ENCODE results near the gene EPHA3.

The EPHA3 gene

DNA sequence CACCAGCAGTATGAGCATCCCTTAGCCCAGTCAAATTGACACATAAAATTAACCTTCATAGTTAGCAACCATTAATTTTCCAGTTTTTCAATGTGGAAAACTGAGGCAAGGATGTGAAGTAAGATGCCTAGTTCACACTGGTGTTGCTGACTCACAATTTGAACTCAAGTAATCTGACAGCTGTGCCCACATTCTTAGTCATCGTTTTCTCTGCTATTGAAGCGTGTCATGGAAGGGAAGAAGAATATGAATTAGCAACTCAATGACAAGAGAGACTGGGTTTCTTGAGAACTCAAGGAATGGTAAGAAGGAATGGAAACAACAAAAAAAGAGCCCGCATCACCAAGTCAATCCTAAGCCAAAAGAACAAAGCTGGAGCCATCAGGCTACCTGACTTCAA lies 261.4 kb downstream of the EPHA3 start:
- DNase-seq, result no peak

GRCh38 chr3:89372456-89372855 lies 265.0 kb downstream of the EPHA3 start:
- no peak for DNase-seq

DNA sequence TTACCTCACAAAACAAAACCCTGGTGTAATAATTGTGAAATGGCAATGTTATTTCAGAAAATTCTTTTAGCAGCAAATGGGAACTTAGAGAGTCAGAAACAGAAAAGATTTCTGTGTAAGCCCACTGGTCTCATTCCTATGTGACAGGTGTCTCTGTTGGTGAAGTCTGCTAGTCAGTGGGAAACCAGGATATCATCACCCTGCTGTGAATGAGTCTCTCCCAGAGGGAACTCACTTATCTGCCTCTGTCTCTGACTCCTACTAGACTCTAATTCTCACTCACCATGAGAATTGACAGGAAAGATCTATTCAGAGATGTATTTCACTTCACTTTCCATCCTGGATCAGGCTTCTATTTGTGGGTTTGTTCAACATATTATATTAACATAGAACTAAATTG lies 266.0 kb downstream of the EPHA3 start:
- no peak for DNase-seq

DNA sequence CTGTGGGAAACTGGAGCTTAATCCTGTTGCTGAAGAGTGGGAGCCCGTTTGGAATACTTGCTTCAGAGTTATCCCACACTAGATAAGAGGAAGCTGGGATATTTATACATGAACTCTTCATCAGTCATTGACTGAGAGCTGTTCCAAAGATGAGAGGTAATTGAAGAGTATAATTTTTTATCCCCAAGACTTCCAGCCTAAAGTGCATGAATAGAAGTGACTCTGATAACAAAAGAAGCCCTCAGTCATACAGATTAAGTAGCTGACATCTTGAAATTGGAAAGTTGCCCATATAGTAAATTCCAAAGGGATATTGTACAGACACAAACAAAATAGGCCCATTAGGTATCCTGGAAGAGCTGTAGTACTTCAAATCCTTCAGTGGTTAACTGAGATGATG lies 268.0 kb downstream of the EPHA3 start:
- DNase-seq, result no peak

DNA sequence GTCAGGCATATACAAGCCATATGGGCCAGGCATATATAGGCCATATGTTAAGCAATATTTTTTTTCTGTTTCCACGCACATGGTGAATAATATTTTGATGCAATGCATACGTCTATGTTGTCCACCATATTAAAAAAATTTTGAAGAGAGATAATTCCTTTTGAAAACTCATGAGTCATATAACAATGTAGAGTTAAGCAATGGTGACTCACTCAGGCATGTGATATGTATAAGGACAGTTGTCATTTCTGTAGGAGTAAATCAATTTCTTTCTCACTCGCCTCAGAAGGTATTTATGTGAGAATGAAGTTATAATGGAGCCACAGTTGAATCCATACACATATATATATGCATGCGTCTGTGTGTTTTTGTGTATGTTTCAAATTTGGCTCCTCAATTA lies 272.6 kb downstream of the EPHA3 start:
- no peak for DNase-seq

DNA sequence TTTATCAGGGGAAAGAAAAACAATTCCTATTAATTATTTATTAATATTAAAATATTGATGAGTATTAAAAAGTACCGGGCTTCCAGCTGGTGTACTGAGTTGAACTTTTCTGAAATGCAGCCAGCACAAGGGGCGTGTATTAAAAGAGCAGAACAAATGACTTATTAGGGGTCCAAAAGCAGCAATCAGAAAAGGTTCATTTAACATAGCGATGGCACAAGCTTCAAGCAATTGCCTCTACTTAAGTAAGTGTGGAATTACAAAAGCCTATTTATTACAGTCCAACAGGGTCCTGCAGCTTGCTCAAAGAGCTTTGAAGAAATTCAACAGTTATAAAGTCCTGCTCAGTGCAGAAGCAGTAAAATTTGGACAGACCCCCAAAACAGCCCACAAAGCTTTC lies 285.6 kb downstream of the EPHA3 start:
- no peak for DNase-seq

- no peak for DNase-seq
These were observed 288.0 kb downstream of the EPHA3 start for GRCh38 chr3:89395456-89395855.

- DNase-seq, result no peak
These were observed 288.6 kb downstream of the EPHA3 start for GRCh38 chr3:89395996-89396395.

- no peak for DNase-seq
These were observed 294.6 kb downstream of the EPHA3 start for GRCh38 chr3:89402051-89402450.

DNA sequence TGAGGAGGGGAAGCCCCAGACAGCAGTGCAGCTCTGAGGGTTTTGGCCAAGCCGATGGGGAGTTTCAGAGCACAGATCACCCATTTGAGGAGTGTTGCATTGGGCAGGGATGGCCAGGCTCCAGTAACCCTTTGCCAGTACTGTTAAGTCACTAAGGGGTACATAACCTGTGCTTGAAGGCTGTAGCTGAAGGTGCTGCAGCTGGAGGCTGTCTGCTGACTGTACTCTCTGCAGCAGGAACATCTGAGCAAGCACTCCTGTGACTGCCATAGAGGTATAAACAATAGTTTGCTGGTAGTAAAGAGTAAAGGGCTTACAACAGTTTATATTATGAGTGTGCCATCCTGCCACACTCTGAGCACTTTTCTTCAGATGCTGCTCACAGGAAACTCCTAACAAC lies 297.8 kb downstream of the EPHA3 start:
- DNase-seq, result no peak

- DNase-seq, result no peak
These were observed 298.2 kb downstream of the EPHA3 start for GRCh38 chr3:89405593-89405992.

DNA sequence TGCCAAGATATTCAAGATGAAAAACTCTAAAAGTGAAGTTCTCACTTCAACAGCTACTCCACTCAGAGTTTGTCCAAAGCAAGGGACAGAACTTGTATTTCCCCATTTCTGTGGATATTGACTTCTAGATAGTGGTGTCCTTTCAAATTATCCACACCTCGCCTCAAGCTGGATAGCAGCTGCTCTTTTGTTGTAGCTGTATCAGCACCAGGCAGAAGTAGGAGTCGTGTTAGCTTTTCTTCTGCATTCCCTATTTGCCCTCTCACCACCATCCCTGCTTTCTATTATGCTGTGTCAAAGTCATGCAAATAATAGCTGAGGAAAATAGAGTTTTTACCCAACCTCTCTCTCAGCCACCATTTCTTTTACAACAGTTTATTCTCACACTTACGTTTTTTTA lies 303.8 kb downstream of the EPHA3 start:
- no peak for DNase-seq

- no peak for DNase-seq
These were observed 306.8 kb downstream of the EPHA3 start for GRCh38 chr3:89414270-89414669.

DNA sequence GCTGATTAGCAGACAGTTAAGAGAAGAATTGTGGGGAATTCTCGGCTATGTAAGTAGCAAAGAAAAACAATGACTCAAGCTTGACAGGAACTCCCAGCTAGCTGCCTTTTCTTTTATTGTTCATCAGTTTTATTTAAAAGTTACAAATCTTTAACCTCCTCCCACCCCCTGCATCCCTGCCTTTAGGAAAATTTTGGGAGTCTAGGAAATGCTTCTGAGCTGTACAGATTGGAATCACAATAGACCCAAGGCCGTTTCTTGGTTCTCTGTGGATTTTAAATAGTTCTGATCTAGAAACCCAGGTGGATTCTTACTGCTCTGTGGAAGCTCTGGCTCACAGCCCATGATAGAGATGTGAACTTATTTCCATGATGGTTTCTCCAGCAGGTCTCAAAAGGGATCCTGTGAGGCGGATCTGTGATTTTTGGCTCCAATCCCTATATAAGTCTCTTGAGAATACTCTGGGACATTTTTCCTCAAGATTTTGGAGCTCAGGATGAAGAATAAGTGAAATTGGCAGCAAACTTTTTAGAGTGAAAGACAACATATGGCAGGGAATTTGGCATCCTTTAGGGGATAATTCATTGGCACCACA lies 312.3 kb downstream of the EPHA3 start:
- no peak for DNase-seq

- no peak for DNase-seq
These were observed 318.6 kb downstream of the EPHA3 start for GRCh38 chr3:89426060-89426459.

GRCh38 chr3:89434621-89435380 lies 327.4 kb downstream of the EPHA3 start:
- no peak for DNase-seq

DNA sequence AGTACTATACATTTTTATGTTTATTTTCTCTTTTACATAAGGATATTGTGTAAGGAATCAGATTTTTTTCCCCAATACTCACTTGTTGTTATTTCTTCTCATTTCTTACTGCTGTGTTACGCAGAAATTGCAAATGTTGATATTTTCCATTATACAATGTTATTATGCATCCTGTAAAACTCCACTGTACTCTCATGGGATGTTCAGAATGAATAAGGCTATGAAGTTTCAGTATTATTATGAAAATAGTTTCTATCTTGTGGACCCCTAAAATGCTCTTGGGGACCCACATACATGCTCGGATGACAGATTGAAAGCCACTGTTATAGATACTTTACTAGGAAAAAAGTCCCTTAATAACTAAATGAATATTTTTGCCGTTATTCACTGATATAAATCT lies 329.4 kb downstream of the EPHA3 start:
- no peak for DNase-seq

DNA sequence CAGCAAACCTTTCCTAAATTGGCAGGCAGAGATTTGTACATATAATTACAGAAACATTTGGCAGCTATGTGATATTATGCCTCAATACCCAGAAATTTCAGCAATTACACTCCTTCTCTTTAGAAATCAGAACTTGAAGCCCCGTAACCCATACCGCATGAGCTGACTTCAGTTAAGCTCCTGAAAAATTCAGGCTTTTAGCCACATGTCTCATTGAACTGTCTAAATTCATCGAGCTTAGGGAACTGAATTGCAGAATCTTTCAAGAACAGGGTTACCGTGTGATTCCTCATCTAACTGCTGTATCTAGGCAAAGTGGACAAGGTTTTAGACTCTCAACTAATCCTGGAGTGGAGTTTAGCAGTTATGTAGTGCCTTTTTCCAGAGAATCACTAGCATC lies 333.0 kb downstream of the EPHA3 start:
- no peak for DNase-seq

- DNase-seq, result no peak
These were observed 333.7 kb downstream of the EPHA3 start for GRCh38 chr3:89441141-89441540.

DNA sequence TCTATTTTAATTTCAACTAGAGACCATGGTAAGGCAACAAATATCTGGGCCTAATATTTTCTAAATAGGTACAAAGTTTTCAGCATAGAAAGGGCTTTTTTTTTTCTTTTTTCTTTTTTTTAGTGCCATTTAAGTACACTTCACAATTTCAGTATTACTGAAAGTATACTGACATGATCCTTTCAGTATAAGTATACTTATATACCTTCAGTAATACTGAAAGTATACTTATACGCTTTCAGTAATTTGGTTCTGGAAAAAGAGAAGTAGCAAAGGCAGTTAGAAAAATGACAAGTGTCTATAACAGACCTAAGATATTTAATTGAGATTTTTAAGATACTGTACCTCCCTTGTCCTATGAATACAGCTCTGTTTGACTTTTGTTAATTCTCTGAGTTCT lies 339.2 kb downstream of the EPHA3 start:
- no peak for DNase-seq

DNA sequence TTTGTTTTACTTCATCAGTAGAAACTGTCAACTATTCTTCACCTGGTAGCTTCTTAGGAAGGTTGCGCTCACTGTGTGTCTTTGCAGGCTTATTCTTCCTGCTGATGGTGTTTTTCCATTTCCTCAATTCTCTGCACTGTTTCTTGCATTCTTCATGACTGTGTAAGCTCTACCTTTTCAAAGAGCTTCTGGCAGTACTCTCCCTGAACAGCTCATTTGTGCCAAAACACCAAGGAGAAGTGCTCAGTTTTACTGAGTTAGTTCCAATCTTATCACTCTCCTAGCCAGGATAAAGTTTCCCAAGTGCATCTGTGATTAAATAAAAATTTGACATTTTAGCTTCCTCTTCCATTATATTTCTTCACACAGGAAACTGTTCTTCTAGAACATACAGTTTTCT lies 339.8 kb downstream of the EPHA3 start:
- no peak for DNase-seq

- no peak for DNase-seq
These were observed 341.7 kb downstream of the EPHA3 start for GRCh38 chr3:89449086-89449485.

- no peak for DNase-seq
These were observed 344.6 kb downstream of the EPHA3 start for GRCh38 chr3:89452066-89452465.

DNA sequence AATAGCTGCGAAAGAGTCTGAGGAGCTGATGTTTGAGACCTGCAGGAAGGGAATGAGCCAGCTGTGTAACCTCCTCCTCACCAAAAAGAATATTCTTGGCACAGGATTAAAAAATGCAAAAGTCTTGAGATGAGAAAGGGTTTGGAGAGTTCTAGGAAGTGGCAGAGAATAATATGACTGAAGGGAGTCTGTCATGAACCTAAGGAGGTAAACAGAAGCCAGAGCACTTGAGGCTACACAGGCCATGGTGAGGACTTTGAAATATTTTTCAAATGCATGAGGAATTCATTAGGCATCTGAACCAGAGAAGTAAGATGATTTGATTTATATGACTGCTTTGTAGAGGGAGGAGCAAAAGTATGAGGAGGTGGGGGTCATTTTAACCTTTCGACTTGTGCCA lies 347.8 kb downstream of the EPHA3 start:
- DNase-seq, result no peak

DNA sequence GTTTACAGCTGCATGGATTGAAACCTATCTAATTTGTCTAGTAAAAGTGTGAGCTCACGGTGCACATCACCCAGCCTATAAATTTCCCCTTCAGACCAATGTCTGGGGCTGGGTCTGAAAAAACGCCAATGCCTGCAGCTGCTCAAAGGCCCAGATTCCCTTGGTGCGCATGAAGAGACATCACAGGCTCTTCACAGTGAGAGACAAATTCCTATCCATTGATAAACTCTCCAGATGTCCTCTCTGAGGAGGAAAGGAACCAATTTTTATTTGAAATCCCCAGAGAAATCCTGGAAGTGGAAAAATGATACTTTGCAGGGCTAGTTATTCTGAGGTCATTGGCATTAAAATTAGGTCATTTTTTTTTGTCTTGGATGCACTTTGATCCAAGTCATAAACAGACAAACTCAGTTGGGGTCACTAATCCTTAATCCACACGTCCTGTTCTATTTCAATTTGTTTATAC lies 360.5 kb downstream of the EPHA3 start:
- no peak for DNase-seq

Measured in CD4-positive, alpha-beta T cell treated with Interleukin-4 for 4 hours (primary cell).